Measurements from ENCODE around the gene CYP4F8.

GRCh38 chr19:15673176-15673654 lies 58.2 kb downstream of the CYP4F8 start:
- TF ChIP-seq CTCF (IDR thresholded peaks at IDR 0.05; ENCODE audit: insufficient read depth, low read length) (no peak), POLR2AphosphoS5 (IDR thresholded peaks at IDR 0.05; ENCODE audit: low read depth) (no peak), REST (IDR thresholded peaks at IDR 0.05; ENCODE audit: insufficient replicate concordance, low read depth) (no peak), SPI1 (IDR thresholded peaks at IDR 0.05; ENCODE audit: borderline replicate concordance, low read depth) (no peak), GABPA (IDR thresholded peaks at IDR 0.05; ENCODE audit: low read depth) (no peak)

Measured in HL-60 (cell line).